C4-2B (cell line): Measurements from ENCODE around the gene NRXN3.
"Not testable (repeated sequence)": the region's sequence is repeated elsewhere in the genome, so short reads cannot be mapped to it uniquely, and the experiment has no call there.

Source experiments
- CTCF ChIP-seq: fragments of 450-650 bp; conservative IDR thresholded peaks from 2 replicates; pipeline ENCODE4 v1.5.1; 2017; ENCODE audit warnings: mild to moderate bottlenecking
- ZFX ChIP-seq: fragments of 450-650 bp; IDR thresholded peaks from 2 replicates; pipeline ENCODE4 v1.6.1; 2017

GRCh38 chr14:78487573-78487972 is 317.4 kb downstream of the NRXN3 start:
- TF ChIP-seq CTCF, ZFX: not testable (repeated sequence)
